Left lung (tissue), 10 donors: ENCODE data around the gene NNAT. TPM values are rescaled to one million over a fixed set of nuclear protein-coding genes. Genes with fewer than 3 reads are reported as not detected.

ENCODE experiments used
- ATAC-seq: fragments of 200-7000 bp; cut with Tn5 transposase; one replicate; pipeline ENCODE4 v1.9.1; 2020; ENCODE audit warnings: moderate library complexity
- DNase-seq, 4 donors: peaks; one replicate each; pipeline ENCODE4 v3.0.0-alpha.2; 2013 to 2020
- H3K27ac ChIP-seq, 2 donors: fragments of 200-600 bp; sonication (generic) in 1 of 2; one replicate each; pipeline versions ENCODE4 v1.5.0 to v1.8.0; 2020 to 2021
- H3K27me3 ChIP-seq, 2 donors: fragments of 200-600 bp; sonication (generic) in 1 of 2; one replicate each; pipeline versions ENCODE4 v1.5.0 to v1.8.0; 2020 to 2021
- H3K36me3 ChIP-seq, 2 donors: fragments of 200-600 bp; sonication (generic) in 1 of 2; one replicate each; pipeline versions ENCODE4 v1.5.0 to v1.8.0; 2020 to 2021
- H3K4me1 ChIP-seq, 2 donors: fragments of 200-600 bp; one replicate each; pipeline ENCODE4 v1.8.0; 2021
- H3K4me3 ChIP-seq, 2 donors: fragments of 200-600 bp; sonication (generic) in 1 of 2; one replicate each; pipeline versions ENCODE4 v1.5.0 to v1.8.0; 2020 to 2021; ENCODE audit warnings: mild to moderate bottlenecking in 1 of 2
- H3K9me3 ChIP-seq, 2 donors: fragments of 200-600 bp; sonication (generic) in 1 of 2; one replicate each; pipeline versions ENCODE4 v1.5.0 to v1.8.0; 2020 to 2021
- CTCF ChIP-seq, 2 donors: fragments of 200-600 bp; sonication (generic) in 1 of 2; IDR thresholded peaks; one replicate each; pipeline versions ENCODE4 v1.5.0 to v1.8.0; 2021; ENCODE audit warnings: antibody characterized with exemption in 2 of 2
- intact Hi-C, 2 donors: fragments of 100-400 bp; cut with DNase I; formaldehyde crosslinking; loops; one replicate each; pipeline versions ENCODE4 v1.11.2 to v1.14.2; 2022
- polyA plus RNA-seq, 6 donors: library from polyadenylated mRNA; unstranded; fragments of 120-200 nt; gene quantifications; one replicate each; pipeline ENCODE4 v1.2.1, GENCODE V29; 2013; ENCODE audit not compliant: insufficient read length in 6 of 6
- total RNA-seq, 2 donors: library from RNA; stranded (reverse); fragmentation: NEBNext Ultra II Directional; extraction: Animal tissue kit (Norgen Biotek cat#: 25700); gene quantifications; one replicate each; pipeline ENCODE4 v1.2.1, GENCODE V29; 2021
- donor health status: DM: no; HTN: yes; CAD: no.
- donor health status: DM: no; HTN: no; CAD: no.

The NNAT gene
- total and polyA plus RNA-seq, 8 donors: 0.45 to 65.0 (median 47.1) TPM

- intact Hi-C loops: no loop called here
- Histone ChIP-seq H3K27me3 (peaks cover 0 to 7% of the 10 kb centered on the region in 2 donors), H3K27ac (no peak overlapping the region), H3K4me3 (no peak overlapping the region), H3K36me3 (no peaks in the 10 kb centered on the region), H3K4me1 (no peaks in the 10 kb centered on the region), H3K9me3 (no peaks in the 10 kb centered on the region)
- no peak for TF ChIP-seq CTCF (IDR thresholded peaks at IDR 0.05)
- DNase-seq (no peak), ATAC-seq (no peak)
Measured at GRCh38 chr20:37556538-37556937, 35.5 kb downstream of the NNAT start.

GRCh38 chr20:37558306-37558705 lies 37.3 kb downstream of the NNAT start:
- H3K36me3 ChIP-seq: no peaks in the 10 kb centered on the region
- peaks cover 0 to 23% of the 10 kb centered on the region in 2 donors for H3K27me3 ChIP-seq
- H3K9me3 ChIP-seq: no peaks in the 10 kb centered on the region
- H3K4me1 ChIP-seq: no peaks in the 10 kb centered on the region
- no peak for TF ChIP-seq CTCF (IDR thresholded peaks at IDR 0.05)
- H3K4me3 ChIP-seq: no peak overlapping the region
- ATAC-seq (no peak), DNase-seq (no peak)
- H3K27ac ChIP-seq: no peak overlapping the region
- intact Hi-C loops: no loop called here

GRCh38 chr20:37558779-37559178 lies 37.7 kb downstream of the NNAT start:
- ATAC-seq: no peak

GRCh38 chr20:37559312-37560027 lies 38.4 kb downstream of the NNAT start:
- intact Hi-C loops: loop anchor here in 1 of 2 donors (10.0 kb wide), 2 partner anchors 435 to 665 kb away; no protein-coding TSS in a partner anchor
- H3K27ac ChIP-seq: no peak overlapping the region
- ATAC-seq: no peak
- peaks cover 8 to 35% of the 10 kb centered on the region in 2 donors for H3K27me3 ChIP-seq
- H3K4me3 ChIP-seq: no peak overlapping the region
- TF ChIP-seq CTCF (IDR thresholded peaks at IDR 0.05): no peak
- H3K36me3 ChIP-seq: no peaks in the 10 kb centered on the region
- DNase-seq: no peak
- no peaks in the 10 kb centered on the region for H3K9me3 ChIP-seq
- peaks cover 0 to 4% of the 10 kb centered on the region in 2 donors for H3K4me1 ChIP-seq

More at GRCh38 chr20:37558779-37559178, 37.7 kb downstream of the NNAT start:
- Histone ChIP-seq H3K4me1 (no peaks in the 10 kb centered on the region), H3K36me3 (no peaks in the 10 kb centered on the region), H3K9me3 (no peaks in the 10 kb centered on the region), H3K27me3 (peaks cover 4 to 28% of the 10 kb centered on the region in 2 donors), H3K27ac (no peak overlapping the region), H3K4me3 (no peak overlapping the region)
- no peak for TF ChIP-seq CTCF (IDR thresholded peaks at IDR 0.05)
- intact Hi-C loops: no loop called here
- no peak for DNase-seq

- Histone ChIP-seq H3K36me3 (no peaks in the 10 kb centered on the region), H3K27me3 (peaks cover 8 to 47% of the 10 kb centered on the region in 2 donors), H3K4me1 (peaks cover 0 to 6% of the 10 kb centered on the region in 2 donors), H3K4me3 (no peak overlapping the region), H3K9me3 (no peaks in the 10 kb centered on the region), H3K27ac (no peak overlapping the region)
- ATAC-seq: no peak
- intact Hi-C loops: loop anchor here in 1 of 2 donors (10.0 kb wide), 2 partner anchors 434 to 664 kb away; no protein-coding TSS in a partner anchor
- no peak for DNase-seq
- no peak for TF ChIP-seq CTCF (IDR thresholded peaks at IDR 0.05)
Measured at GRCh38 chr20:37560629-37561028, 39.6 kb downstream of the NNAT start.
